HepG2 (cell line): Measurements from ENCODE around the gene SLC35D2. TPM values are rescaled to one million over a fixed set of nuclear protein-coding genes. Genes with fewer than 3 reads are reported as not detected.

Experiments used
- AGO1 ChIP-seq: fragments of 200-400 bp; formaldehyde crosslinking; IDR thresholded peaks from 2 replicates; pipeline ENCODE4 v1.6.1; 2017; ENCODE audit warnings: mild to moderate bottlenecking, low read depth, low read length, moderate library complexity; ENCODE audit not compliant: poor library complexity, severe bottlenecking
- ARID5B ChIP-seq: IDR thresholded peaks from 2 replicates; pipeline ENCODE4 v1.4.0; 2020; ENCODE audit warnings: mild to moderate bottlenecking, missing genetic modification reagents
- ELF3 ChIP-seq: IDR thresholded peaks from 2 replicates; pipeline ENCODE4 v1.6.1; 2016; ENCODE audit warnings: missing genetic modification reagents, missing compliant biosample characterization
- IRF9 ChIP-seq: sonication (generic); formaldehyde crosslinking; IDR thresholded peaks from 2 replicates; pipeline ENCODE4 v1.8.0; 2022; ENCODE audit warnings: missing genetic modification reagents, mild to moderate bottlenecking, borderline replicate concordance
- KDM3A ChIP-seq: IDR thresholded peaks from 2 replicates; pipeline ENCODE4 v1.6.1; 2018; ENCODE audit warnings: low read depth, missing compliant biosample characterization
- NONO ChIP-seq, 2 experiments: fragments of 450-650 bp in 1 of 2; sonication (generic) in 1 of 2; formaldehyde crosslinking in 1 of 2; IDR thresholded peaks in 1 of 2; conservative IDR thresholded peaks in 1 of 2; 2 replicates each; pipeline versions ENCODE4 v1.6.1 to v1.8.0; 2017 to 2022; ENCODE audit warnings: mild to moderate bottlenecking in 1 of 2, missing genetic modification reagents in 1 of 2, moderate library complexity in 1 of 2
- PHF8 ChIP-seq: sonication (generic); formaldehyde crosslinking; IDR thresholded peaks from 2 replicates; pipeline ENCODE4 v1.5.0; 2020; ENCODE audit warnings: missing genetic modification reagents
- PITX1 ChIP-seq: sonication (generic); formaldehyde crosslinking; IDR thresholded peaks from 2 replicates; pipeline ENCODE4 v1.5.1; 2020; ENCODE audit warnings: mild to moderate bottlenecking, missing genetic modification reagents
- POGZ ChIP-seq: sonication (generic); formaldehyde crosslinking; IDR thresholded peaks from 2 replicates; pipeline ENCODE4 v1.4.0; 2020; ENCODE audit warnings: mild to moderate bottlenecking, missing genetic modification reagents
- POLR2AphosphoS2 ChIP-seq: IDR thresholded peaks from 2 replicates; pipeline ENCODE4 v1.6.1; 2011; ENCODE audit warnings: low read depth, low read length, improper control_type of control experiment
- RXRA ChIP-seq: sonication (generic); formaldehyde crosslinking; IDR thresholded peaks from 2 replicates; pipeline ENCODE4 v1.5.1; 2020; ENCODE audit warnings: missing genetic modification reagents
- SAP130 ChIP-seq: IDR thresholded peaks from 2 replicates; pipeline ENCODE4 v1.6.1; 2016; ENCODE audit warnings: low read depth
- SP2 ChIP-seq: sonication (generic); formaldehyde crosslinking; IDR thresholded peaks from 2 replicates; pipeline ENCODE4 v1.5.1; 2020; ENCODE audit warnings: mild to moderate bottlenecking, missing genetic modification reagents
- TAF15 ChIP-seq: fragments of 200-400 bp; formaldehyde crosslinking; IDR thresholded peaks from one replicate; pipeline ENCODE4 v1.6.1; 2018; ENCODE audit warnings: mild to moderate bottlenecking, low read depth, low read length; ENCODE audit not compliant: poor library complexity, severe bottlenecking
- ZBTB7A ChIP-seq: sonication (generic); formaldehyde crosslinking; IDR thresholded peaks from 2 replicates; pipeline ENCODE4 v1.8.0; 2022; ENCODE audit warnings: mild to moderate bottlenecking, missing genetic modification reagents
- ZNF263 ChIP-seq: sonication (generic); formaldehyde crosslinking; IDR thresholded peaks from 2 replicates; pipeline ENCODE4 v1.4.0; 2020; ENCODE audit warnings: missing genetic modification reagents
- ZNF317 ChIP-seq: sonication (generic); formaldehyde crosslinking; IDR thresholded peaks from 2 replicates; pipeline ENCODE4 v1.5.0; 2020; ENCODE audit warnings: mild to moderate bottlenecking, missing genetic modification reagents
- ZNF703 ChIP-seq: sonication (generic); formaldehyde crosslinking; IDR thresholded peaks from 2 replicates; pipeline ENCODE4 v1.5.1; 2020; ENCODE audit warnings: missing genetic modification reagents, mild to moderate bottlenecking, moderate library complexity, borderline replicate concordance
- ZNF768 ChIP-seq: sonication (generic); formaldehyde crosslinking; IDR thresholded peaks from 2 replicates; pipeline ENCODE4 v1.4.0; 2020; ENCODE audit warnings: missing genetic modification reagents
- polyA plus RNA-seq, 8 experiments: library from polyadenylated mRNA; depleted of rRNA in 3 of 8; stranded (reverse) in 7 of 8; unstranded in 1 of 8; fragments of >200 nt; fragmentation: Illumina TruSeq in 4 of 8; extraction: Trizol in 4 of 8; gene quantifications; 2 replicates each; pipeline versions ENCODE4 v1.2.1 to v1.2.3, GENCODE V29; 2011 to 2016; ENCODE audit warnings: low read depth in 4 of 8, missing spikeins in 1 of 8, mixed read lengths in 1 of 8; ENCODE audit not compliant: insufficient read depth in 1 of 8
- total RNA-seq, 5 experiments: library from RNA; depleted of rRNA; stranded (reverse); fragments of >200 nt; fragmentation: Illumina TruSeq; extraction: Trizol; gene quantifications; 2 replicates each; pipeline ENCODE4 v1.2.3, GENCODE V29; 2016; ENCODE audit warnings: low read depth in 1 of 5
- TF ChIP-seq, protein P1 (sequence below): sonication (generic); formaldehyde crosslinking; IDR thresholded peaks from 2 replicates; pipeline ENCODE4 v1.4.0; 2020; ENCODE audit warnings: missing genetic modification reagents, mild to moderate bottlenecking, borderline replicate concordance
- TF ChIP-seq, protein P2 (sequence below): sonication (generic); formaldehyde crosslinking; IDR thresholded peaks from 2 replicates; pipeline ENCODE4 v1.8.0; 2023; ENCODE audit warnings: mild to moderate bottlenecking, missing genetic modification reagents

The SLC35D2 gene
- total and polyA plus RNA-seq, 2 of the 13 experiments (the other 11 are each of a cell fraction or from before 2014, with no cell fraction given): 96.2 to 103 TPM

- TF ChIP-seq ZNF768 (CRISPR knock-in tag): peak; percentile 50
- peak; percentile 15; the same call in 1 of the 2 replicates for TF ChIP-seq PHF8 (CRISPR knock-in tag)
- TF ChIP-seq, protein P1, sequence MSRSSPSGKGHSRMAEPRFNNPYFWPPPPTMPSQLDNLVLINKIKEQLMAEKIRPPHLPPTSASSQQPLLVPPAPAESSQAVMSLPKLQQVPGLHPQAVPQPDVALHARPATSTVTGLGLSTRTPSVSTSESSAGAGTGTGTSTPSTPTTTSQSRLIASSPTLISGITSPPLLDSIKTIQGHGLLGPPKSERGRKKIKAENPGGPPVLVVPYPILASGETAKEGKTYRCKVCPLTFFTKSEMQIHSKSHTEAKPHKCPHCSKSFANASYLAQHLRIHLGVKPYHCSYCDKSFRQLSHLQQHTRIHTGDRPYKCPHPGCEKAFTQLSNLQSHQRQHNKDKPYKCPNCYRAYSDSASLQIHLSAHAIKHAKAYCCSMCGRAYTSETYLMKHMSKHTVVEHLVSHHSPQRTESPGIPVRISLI: 0 out of 2 replicates have a peak, but pooled peaks have one; percentile 27
- TF ChIP-seq RXRA (CRISPR knock-in tag): 0 out of 2 replicates have a peak, but pooled peaks have one; percentile 37
- no peak for TF ChIP-seq IRF9 (CRISPR knock-in tag)
- TF ChIP-seq ARID5B: peak; percentile 52; the same call in 1 of the 2 replicates
- peak; percentile 69; the same call in 1 of the 2 replicates for TF ChIP-seq ZBTB7A (CRISPR knock-in tag)
- TF ChIP-seq, protein P2, sequence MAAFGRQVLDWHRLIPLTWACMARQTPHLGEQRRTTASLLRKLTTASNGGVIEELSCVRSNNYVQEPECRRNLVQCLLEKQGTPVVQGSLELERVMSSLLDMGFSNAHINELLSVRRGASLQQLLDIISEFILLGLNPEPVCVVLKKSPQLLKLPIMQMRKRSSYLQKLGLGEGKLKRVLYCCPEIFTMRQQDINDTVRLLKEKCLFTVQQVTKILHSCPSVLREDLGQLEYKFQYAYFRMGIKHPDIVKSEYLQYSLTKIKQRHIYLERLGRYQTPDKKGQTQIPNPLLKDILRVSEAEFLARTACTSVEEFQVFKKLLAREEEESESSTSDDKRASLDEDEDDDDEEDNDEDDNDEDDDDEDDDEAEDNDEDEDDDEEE (CRISPR knock-in tag): peak; percentile 57; the same call in 1 of the 2 replicates
- no peak for TF ChIP-seq TAF15
- no peak for TF ChIP-seq PITX1 (CRISPR knock-in tag)
- TF ChIP-seq POGZ (CRISPR knock-in tag): peak; percentile 54; the same call in 1 of the 2 replicates
- TF ChIP-seq KDM3A (CRISPR knock-in tag): 0 out of 2 replicates have a peak, but pooled peaks have one; percentile 29
- TF ChIP-seq AGO1: peak; percentile 45
- TF ChIP-seq ZNF263 (CRISPR knock-in tag): peak; percentile 74
- TF ChIP-seq SP2 (CRISPR knock-in tag): 0 out of 2 replicates have a peak, but pooled peaks have one; percentile 27
- peak; percentile 83; the same call in 1 of the 2 replicates for TF ChIP-seq ELF3
- no peak for TF ChIP-seq ZNF703 (CRISPR knock-in tag)
- TF ChIP-seq POLR2AphosphoS2: no peak
- TF ChIP-seq SAP130 (CRISPR knock-in tag): peak; percentile 70; the same call in 1 of the 2 replicates
- TF ChIP-seq ZNF317 (CRISPR knock-in tag): peak; percentile 49; the same call in 1 of the 2 replicates
- no peak for TF ChIP-seq NONO (IDR thresholded peaks at IDR 0.05)
- 0 out of 2 replicates have a peak, but pooled peaks have one; percentile 9 for TF ChIP-seq NONO (CRISPR knock-in tag; conservative IDR thresholded peaks at IDR 0.05)
Observed at GRCh38 chr9:96383165-96383942, at the start of gene SLC35D2 (continued).
